Right lobe of liver (tissue), 6 donors: ENCODE results near the gene NEU2. TPM values are rescaled to one million over a fixed set of nuclear protein-coding genes. Genes with fewer than 3 reads are reported as not detected.

Experiments
- ATAC-seq, 4 donors: fragments of 200-7000 bp; cut with Tn5 transposase; one replicate each; pipeline ENCODE4 v1.9.1; 2020; ENCODE audit warnings: mild to moderate bottlenecking in 4 of 4, moderate library complexity in 4 of 4
- DNase-seq, 3 donors: peaks; one replicate each; pipeline ENCODE4 v3.0.0-alpha.2; 2020
- H3K27ac ChIP-seq, 3 donors: fragments of 200-600 bp; one replicate each; pipeline ENCODE4 v1.8.0; 2022
- H3K27me3 ChIP-seq, 2 donors: fragments of 200-600 bp; one replicate each; pipeline ENCODE4 v1.8.0; 2022
- H3K36me3 ChIP-seq, 4 donors: fragments of 200-600 bp; sonication (generic) in 1 of 4; one replicate each; pipeline versions ENCODE4 v1.5.1 to v1.8.0; 2017 to 2022; ENCODE audit warnings: control low read depth in 1 of 4
- H3K4me1 ChIP-seq, 4 donors: fragments of 200-600 bp; sonication (generic) in 1 of 4; one replicate each; pipeline versions ENCODE4 v1.5.1 to v1.8.0; 2017 to 2022; ENCODE audit warnings: control low read depth in 1 of 4
- H3K4me3 ChIP-seq, 3 donors: fragments of 200-600 bp; one replicate each; pipeline ENCODE4 v1.8.0; 2022
- H3K9me3 ChIP-seq, 4 donors: fragments of 200-600 bp; sonication (generic) in 1 of 4; one replicate each; pipeline versions ENCODE4 v1.5.1 to v1.8.0; 2017 to 2022; ENCODE audit warnings: control low read depth in 1 of 4
- POLR2A ChIP-seq: fragments of 450-650 bp; IDR thresholded peaks from one replicate; pipeline ENCODE4 v1.6.1; 2017; ENCODE audit warnings: antibody characterized with exemption, mild to moderate bottlenecking
- WGBS: methylation state at CpG from one replicate; pipeline ENCODE4 v1.1.6; 2018; ENCODE audit warnings: low coverage, low lambda C conversion rate; ENCODE audit not compliant: insufficient coverage; ENCODE audit errors: missing lambda C conversion rate; 5-methylcytosine and 5-hydroxymethylcytosine counted together
- intact Hi-C, 2 donors: fragments of 100-400 bp; cut with DNase I; formaldehyde crosslinking; loops; one replicate each; pipeline versions ENCODE4 v1.11.2 to v1.14.1; 2022
- total RNA-seq, 6 experiments: library from RNA; depleted of rRNA in 2 of 6; stranded (reverse); fragments of >200 nt in 2 of 6; fragmentation: NEBNext Ultra II Directional in 3 of 6; extraction: Animal tissue kit (Norgen Biotek cat#: 25700) in 3 of 6; gene quantifications; one replicate each; pipeline versions ENCODE4 v1.1.0 to v1.2.4, GENCODE V29; 2016 to 2023
- TF ChIP-seq, protein P1 (sequence below), 4 donors: fragments of 200-600 bp in 3 of 4; fragments of 450-650 bp in 1 of 4; IDR thresholded peaks; one replicate each; pipeline versions ENCODE4 v1.5.1 to v1.8.0; 2016 to 2022; ENCODE audit warnings: antibody characterized with exemption in 4 of 4, mild to moderate bottlenecking in 2 of 4
- donor health status: DM: no; HTN: yes; CAD: no.
- donor health status: DM: no; HTN: no; CAD: no.
- donor health status: DM: no; HTN: no; CAD: no.
- donor health status: DM: no; HTN: yes; CAD: no.
- donor health status: DM: no; HTN: yes; CAD: no.

The NEU2 gene
- total RNA-seq, 6 experiments from 2014 or later = not detected

DNA sequence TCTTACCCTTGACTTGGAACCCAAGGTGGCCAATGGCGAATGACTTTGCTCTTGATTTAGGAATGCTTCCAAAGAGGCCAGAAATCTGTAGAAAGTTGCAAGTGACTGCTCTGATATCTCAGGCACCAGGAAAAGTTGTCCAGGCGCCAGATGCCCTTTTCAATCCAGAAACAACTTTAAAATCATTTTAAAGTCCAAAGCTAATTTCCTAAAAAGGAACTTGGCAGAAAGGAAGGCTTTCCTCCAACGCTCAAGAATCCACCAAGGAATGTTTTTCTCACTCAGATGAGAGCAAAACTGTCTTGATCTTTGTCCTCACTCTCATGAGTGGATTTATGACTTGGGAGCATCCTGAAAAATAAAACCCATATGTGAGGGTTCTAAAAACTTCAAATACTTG is 24.7 kb upstream of the NEU2 start:
- peaks cover 0 to 17% (median 2%) of the 10 kb centered on the region in 4 donors for H3K4me1 ChIP-seq
- intact Hi-C loops = no loop called here
- H3K27ac ChIP-seq = no peak overlapping the region
- no peaks in the 10 kb centered on the region for H3K9me3 ChIP-seq
- no peaks in the 10 kb centered on the region for H3K27me3 ChIP-seq
- WGBS = 35% methylated on average over 3 of the region's 3 CpGs
- no peak for TF ChIP-seq POLR2A
- no peak overlapping the region for H3K4me3 ChIP-seq
- ATAC-seq = no peak
- peak in 1 of 3 donors; percentile 18 for DNase-seq
- no peaks in the 10 kb centered on the region for H3K36me3 ChIP-seq

DNA sequence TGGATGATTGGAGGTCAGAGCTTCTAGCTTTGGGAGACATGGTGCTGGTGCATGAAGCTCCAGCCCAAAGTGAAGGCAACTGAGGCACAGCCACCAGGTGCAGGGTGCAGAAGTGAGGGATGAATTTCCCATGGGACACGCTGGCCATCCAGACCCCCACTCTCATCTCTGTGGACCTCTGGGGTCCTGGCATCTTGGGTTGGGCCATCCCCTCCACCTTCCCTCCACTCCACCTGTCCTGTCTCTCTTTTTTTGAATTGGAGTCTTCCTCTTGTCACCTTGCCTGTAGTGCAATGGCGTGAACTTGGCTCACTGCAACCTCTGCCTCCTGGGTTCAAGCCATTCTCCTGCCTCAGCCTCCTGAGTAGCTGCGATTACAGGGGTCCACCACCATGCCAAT is 22.8 kb upstream of the NEU2 start:
- intact Hi-C loops = no loop called here
- ATAC-seq = no peak
- TF ChIP-seq, protein P1, sequence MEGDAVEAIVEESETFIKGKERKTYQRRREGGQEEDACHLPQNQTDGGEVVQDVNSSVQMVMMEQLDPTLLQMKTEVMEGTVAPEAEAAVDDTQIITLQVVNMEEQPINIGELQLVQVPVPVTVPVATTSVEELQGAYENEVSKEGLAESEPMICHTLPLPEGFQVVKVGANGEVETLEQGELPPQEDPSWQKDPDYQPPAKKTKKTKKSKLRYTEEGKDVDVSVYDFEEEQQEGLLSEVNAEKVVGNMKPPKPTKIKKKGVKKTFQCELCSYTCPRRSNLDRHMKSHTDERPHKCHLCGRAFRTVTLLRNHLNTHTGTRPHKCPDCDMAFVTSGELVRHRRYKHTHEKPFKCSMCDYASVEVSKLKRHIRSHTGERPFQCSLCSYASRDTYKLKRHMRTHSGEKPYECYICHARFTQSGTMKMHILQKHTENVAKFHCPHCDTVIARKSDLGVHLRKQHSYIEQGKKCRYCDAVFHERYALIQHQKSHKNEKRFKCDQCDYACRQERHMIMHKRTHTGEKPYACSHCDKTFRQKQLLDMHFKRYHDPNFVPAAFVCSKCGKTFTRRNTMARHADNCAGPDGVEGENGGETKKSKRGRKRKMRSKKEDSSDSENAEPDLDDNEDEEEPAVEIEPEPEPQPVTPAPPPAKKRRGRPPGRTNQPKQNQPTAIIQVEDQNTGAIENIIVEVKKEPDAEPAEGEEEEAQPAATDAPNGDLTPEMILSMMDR (IDR thresholded peaks at IDR 0.05) = no peak
- no peak for TF ChIP-seq POLR2A
- H3K4me1 ChIP-seq = peaks cover 0 to 21% (median 2%) of the 10 kb centered on the region in 4 donors
- H3K4me3 ChIP-seq = no peak overlapping the region
- peak in 1 of 3 donors; percentile 31 for DNase-seq
- no peaks in the 10 kb centered on the region for H3K27me3 ChIP-seq
- H3K9me3 ChIP-seq = no peaks in the 10 kb centered on the region
- 85% methylated on average over 2 of the region's 3 CpGs for WGBS
- no peak overlapping the region for H3K27ac ChIP-seq
- H3K36me3 ChIP-seq = no peaks in the 10 kb centered on the region

DNA sequence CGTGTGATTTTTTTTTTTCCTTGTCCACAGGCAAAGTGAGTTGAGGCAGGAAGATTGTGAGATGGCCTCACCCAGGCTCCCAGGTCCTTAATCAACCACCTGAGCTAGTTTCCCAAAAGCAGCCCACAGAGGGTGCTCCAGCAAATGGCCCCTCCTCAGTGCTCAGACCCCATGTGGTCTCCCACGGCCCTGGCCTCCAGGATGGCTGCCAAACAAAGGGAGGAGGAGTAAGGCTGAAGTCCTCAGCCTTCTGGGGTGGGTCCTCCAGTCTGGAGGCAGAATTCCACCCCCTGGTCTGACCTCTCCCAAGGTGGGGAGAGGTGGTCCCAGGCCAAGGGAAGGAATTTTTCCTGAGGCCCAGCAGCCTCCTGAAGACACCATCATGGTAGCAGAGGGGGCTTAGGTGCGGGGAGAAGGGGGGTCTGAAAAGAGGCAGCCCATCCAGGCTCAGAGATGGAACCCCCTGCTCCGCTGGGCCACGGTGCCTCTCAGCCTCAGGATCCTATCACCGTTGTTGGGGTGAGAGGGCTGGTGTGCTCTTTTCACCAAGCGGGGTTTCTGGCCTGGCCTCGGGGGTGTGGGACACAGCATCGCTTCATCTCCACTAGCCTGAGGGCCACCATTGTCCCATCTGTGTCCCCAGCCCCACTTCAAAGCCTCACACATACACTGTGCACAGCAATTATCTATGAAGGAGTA is 21.8 kb upstream of the NEU2 start:
- intact Hi-C loops = no loop called here
- ATAC-seq = no peak
- H3K4me3 ChIP-seq = no peak overlapping the region
- TF ChIP-seq POLR2A = no peak
- TF ChIP-seq, protein P1 (IDR thresholded peaks at IDR 0.05) = no peak
- H3K9me3 ChIP-seq = no peaks in the 10 kb centered on the region
- H3K27ac ChIP-seq = no peak overlapping the region
- H3K36me3 ChIP-seq = no peaks in the 10 kb centered on the region
- 67% methylated on average over 1 of the region's 9 CpGs for WGBS
- H3K4me1 ChIP-seq = peaks cover 0 to 21% (median 2%) of the 10 kb centered on the region in 4 donors
- H3K27me3 ChIP-seq = no peaks in the 10 kb centered on the region
- DNase-seq = peak in 1 of 3 donors; percentile 42

DNA sequence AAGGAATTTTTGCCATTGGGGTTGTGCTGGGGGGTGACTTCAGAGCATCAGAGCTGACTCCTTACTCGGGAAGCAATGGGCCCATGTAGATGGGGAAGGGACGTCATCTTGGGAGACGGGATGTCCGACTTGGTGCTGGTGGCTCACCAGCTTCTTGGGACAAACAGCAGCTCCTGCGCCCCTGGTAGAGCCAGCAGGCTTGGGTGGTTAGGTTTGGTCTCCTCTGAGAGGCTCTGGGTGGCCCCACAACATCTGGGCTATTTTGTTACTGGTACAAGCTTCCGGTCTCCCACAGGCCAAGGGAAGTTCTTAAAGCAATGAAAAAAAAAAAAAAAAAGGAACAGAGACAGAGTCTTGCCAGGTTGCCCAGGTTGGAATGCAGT is 21.2 kb upstream of the NEU2 start:
- DNase-seq (peak in 1 of 3 donors; percentile 32), ATAC-seq (no peak)
- intact Hi-C loops = no loop called here
- no peaks in the 10 kb centered on the region for H3K9me3 ChIP-seq
- peaks cover 0 to 21% (median 2%) of the 10 kb centered on the region in 4 donors for H3K4me1 ChIP-seq
- TF ChIP-seq, protein P1 (IDR thresholded peaks at IDR 0.05) = no peak
- TF ChIP-seq POLR2A = no peak
- no peaks in the 10 kb centered on the region for H3K36me3 ChIP-seq
- 77% methylated on average over 5 of the region's 6 CpGs for WGBS
- peak overlapping the region in 1 of 3 donors; percentile 83 for H3K27ac ChIP-seq
- H3K27me3 ChIP-seq = no peaks in the 10 kb centered on the region
- peak overlapping the region in 2 of 3 donors; percentile 56 to 58 for H3K4me3 ChIP-seq

DNA sequence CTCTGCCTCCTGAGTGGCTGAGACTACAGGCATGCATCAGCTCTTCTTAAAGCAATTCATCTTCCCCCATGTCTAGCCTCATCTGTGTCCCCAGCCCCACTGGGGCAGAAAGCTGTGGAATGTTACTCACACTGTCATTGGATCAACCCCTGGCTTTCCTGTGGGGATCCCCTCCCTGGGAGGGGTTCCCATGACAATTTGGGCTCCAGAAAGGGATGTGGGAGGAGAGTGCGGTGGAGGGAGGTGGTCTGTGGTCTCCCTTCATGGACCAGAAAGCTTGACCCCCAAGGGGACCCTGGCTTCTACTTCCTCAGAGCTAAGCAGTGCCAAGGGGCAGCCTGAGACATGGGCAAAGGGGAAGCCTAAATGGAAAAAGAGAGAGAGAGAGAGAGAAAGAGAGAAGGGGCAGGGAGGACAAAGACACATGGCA is 20.8 kb upstream of the NEU2 start:
- Histone ChIP-seq H3K9me3 (no peaks in the 10 kb centered on the region), H3K4me3 (peak overlapping the region; percentile 54 to 58 (median 56)), H3K36me3 (no peaks in the 10 kb centered on the region), H3K27me3 (no peaks in the 10 kb centered on the region), H3K27ac (peak overlapping the region; percentile 68 to 88 (median 83)), H3K4me1 (peaks cover 0 to 21% (median 2%) of the 10 kb centered on the region in 4 donors)
- DNase-seq (peak in 1 of 3 donors; percentile 54), ATAC-seq (peak in 3 of 4 donors; percentile 0 to 7 (median 1))
- WGBS = 50% methylated on average over 1 of the region's 1 CpG
- TF ChIP-seq POLR2A = no peak
- TF ChIP-seq, protein P1 (IDR thresholded peaks at IDR 0.05) = no peak
- intact Hi-C loops = no loop called here
